LNCAP (cell line): ENCODE data around the gene TRIM48.
"Not testable (repeated sequence)": the region's sequence is repeated elsewhere in the genome, so short reads cannot be mapped to it uniquely, and the experiment has no call there.

Experiments
- TF ChIP-seq, protein P1 (sequence below): fragments of 450-650 bp; IDR thresholded peaks from 2 replicates; pipeline ENCODE4 v1.5.1; 2017; ENCODE audit warnings: mild to moderate bottlenecking

Gene TRIM48, protein sequence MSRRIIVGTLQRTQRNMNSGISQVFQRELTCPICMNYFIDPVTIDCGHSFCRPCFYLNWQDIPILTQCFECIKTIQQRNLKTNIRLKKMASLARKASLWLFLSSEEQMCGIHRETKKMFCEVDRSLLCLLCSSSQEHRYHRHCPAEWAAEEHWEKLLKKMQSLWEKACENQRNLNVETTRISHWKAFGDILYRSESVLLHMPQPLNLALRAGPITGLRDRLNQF

DNA sequence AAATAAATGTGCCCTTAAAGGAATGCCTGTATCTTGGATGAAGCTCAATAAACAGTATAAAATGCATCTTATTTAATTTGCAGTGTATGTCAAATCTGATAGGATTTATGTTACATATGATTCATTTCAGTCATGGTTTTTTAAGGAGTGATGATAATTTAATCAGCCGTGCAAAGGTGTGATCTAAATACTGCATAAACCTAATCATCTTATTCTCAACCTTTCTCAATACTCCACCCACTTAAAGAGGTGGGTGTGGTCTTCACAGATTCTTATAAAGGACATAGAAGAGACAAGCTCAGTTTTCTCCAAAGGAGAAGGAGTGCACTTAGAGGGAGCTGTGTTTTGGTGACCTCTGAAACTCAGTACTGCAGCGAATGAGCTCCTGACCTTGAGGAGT lies at the start of gene TRIM48:
Gene TRIM48 (plus strand): TSS at position 301 of the 400 bp plus-strand sequence. CDS start 113 bp downstream, outside the sequence.
- TF ChIP-seq, protein P1, sequence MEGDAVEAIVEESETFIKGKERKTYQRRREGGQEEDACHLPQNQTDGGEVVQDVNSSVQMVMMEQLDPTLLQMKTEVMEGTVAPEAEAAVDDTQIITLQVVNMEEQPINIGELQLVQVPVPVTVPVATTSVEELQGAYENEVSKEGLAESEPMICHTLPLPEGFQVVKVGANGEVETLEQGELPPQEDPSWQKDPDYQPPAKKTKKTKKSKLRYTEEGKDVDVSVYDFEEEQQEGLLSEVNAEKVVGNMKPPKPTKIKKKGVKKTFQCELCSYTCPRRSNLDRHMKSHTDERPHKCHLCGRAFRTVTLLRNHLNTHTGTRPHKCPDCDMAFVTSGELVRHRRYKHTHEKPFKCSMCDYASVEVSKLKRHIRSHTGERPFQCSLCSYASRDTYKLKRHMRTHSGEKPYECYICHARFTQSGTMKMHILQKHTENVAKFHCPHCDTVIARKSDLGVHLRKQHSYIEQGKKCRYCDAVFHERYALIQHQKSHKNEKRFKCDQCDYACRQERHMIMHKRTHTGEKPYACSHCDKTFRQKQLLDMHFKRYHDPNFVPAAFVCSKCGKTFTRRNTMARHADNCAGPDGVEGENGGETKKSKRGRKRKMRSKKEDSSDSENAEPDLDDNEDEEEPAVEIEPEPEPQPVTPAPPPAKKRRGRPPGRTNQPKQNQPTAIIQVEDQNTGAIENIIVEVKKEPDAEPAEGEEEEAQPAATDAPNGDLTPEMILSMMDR, result not testable (repeated sequence)

DNA sequence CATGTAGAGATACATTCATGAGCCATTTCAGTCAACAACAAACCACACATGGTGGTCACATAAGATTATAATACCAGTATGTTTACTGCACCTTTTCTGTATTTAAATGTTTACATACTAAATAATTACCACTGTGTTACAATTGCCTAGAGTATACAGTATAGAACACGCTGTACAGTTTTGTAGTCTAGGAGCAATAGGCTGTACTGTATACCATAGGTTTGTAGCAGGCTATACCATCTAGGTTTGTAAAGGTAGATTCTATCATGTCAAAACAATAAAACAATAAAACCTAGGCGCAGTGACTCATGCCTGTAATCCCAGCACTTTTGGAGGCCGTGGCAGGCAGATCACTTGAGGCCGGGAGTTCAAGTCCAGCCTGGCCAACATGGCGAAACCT lies 1.1 kb downstream of the TRIM48 start:
- TF ChIP-seq, protein P1, result no peak
